Retina (tissue), 1 donor: Measurements from ENCODE around the gene RPL7L1.

Source experiments
- DNase-seq: peaks from one replicate; pipeline ENCODE4 v3.0.0-alpha.2; 2016

The RPL7L1 gene

DNA sequence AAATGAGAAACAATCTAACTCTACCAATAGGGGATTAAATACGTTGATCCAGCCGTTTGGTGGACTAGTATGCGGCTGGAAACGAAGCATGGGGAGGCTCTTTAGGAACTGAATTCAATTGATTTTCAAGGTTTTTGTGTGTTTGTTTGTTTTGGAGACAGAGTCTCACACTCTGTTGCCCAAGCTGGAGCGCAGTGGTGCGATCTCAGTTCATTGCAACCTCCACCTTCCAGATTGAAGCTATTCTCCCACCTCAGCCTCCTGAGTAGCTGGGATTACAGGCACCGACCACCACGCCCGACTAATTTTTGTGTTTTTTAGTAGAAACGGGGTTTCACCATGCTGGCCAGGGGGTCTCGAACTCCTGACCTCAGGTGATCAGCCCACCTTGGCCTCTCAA lies 57.0 kb downstream of the RPL7L1 start:
- no peak for DNase-seq

DNA sequence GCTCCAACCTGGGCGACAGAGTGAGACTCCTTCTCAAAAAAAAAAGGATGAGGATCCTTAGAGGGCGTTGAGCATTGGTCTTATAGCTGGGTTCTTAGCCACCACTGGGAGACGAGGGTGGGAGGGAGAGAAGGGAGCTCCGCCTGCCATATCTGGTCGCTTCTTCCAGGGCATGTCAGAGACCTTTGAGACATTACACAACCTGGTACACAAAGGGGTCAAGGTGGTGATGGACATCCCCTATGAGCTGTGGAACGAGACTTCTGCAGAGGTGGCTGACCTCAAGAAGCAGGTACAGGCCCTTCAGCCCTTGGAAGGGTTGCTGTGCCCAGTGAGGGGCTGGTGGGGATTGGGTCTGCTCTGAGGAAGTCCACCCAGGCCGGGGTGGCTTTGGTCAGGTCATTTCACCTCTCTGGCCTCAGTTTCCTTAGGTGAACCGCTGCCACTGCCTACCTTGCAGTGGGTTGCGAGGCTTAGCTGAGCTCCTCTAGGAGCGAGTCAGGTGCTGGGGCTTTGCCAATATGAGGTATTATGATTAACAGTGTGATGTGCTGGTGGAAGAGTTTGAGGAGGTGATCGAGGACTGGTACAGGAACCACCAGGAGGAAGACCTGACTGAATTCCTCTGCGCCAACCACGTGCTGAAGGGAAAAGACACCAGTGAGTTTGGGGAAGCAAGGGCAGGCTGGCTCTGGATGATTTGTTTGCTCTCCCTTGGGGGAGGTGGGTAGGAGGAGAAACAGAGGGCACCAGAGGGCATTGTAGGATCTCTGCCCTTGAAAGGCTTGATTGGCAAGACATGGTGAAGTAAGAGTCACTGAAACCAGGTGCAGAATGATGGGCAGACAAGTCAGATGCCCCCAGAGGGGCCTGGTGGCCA lies 58.4 kb downstream of the RPL7L1 start:
- DNase-seq, result no peak

DNA sequence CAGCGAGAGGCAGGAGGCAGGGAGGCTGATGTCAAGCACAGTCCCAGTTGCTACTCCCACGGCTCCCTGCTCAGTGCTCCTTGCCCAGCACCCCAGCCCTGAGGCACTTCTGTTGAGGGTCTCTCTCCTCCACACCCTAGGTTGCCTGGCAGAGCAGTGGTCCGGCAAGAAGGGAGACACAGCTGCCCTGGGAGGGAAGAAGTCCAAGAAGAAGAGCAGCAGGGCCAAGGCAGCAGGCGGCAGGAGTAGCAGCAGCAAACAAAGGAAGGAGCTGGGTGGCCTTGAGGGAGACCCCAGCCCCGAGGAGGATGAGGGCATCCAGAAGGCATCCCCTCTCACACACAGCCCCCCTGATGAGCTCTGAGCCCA lies 59.0 kb downstream of the RPL7L1 start:
- no peak for DNase-seq

- no peak for DNase-seq
Measured at GRCh38 chr6:42938987-42939809, 59.8 kb downstream of the RPL7L1 start.
